OCI-M2 (cell line): ENCODE data around the gene HHAT.

ENCODE experiments used
- DNase-seq: peaks from one replicate; lab custom pipeline; 2025; ENCODE audit not compliant: unreplicated experiment; lab: John Stamatoyannopoulos, UW

The HHAT gene

DNA sequence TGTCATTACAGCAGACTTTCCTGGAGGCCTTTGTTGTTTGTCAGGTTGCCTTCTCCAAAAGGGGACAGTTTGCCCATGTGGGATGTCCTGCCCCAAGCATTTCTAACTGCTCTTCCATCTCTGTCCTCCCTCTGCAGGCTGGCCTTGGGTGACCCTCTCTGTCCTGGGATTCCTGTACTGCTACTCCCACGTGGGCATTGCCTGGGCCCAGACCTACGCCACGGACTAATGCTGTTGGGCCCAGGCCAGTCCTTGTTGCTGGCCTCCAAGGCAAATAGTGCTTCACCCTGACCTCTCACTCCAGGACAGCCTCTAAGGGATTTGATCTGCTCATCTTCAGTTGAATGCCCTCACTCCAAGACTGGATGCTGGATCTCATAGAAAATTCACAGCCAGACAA lies 345.4 kb downstream of the HHAT start:
- DNase-seq: no peak

DNA sequence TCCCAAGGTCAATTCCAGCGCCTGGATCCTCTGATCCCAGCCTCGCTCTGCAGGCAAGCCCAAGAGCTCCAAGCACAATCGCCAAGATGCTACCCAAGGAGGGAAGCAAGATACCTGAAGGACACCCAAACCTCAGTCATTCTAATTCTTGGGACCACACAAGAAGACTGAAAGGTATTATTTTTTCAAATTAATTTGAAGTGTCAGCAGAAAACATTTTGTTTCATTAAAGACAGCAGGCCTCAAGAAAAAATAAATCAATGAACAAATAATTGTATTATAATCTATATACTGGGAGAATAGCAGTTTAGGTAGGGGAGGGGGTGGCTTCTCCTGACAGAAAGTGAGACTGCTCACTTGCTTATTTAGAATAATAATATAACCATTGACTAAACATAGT lies 347.8 kb downstream of the HHAT start:
- DNase-seq: no peak

DNA sequence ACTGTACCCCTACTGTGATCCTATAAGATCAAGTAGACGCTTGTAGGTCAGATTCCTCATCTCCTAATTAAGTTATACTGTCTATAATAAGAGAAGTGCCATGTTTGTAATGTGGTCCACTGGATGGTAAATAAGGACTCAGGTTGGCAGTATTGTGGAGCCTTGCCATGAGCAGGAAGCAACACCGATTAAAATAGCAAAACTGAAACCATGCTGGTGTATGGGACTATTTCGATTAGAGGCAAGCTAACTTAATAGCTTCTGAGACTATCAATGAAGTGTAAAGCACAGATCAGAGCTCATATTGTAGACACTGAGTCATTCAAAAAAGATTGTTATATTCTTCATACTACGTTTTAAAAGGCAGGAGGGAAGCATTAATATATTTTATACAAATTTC lies 348.8 kb downstream of the HHAT start:
- DNase-seq: no peak

DNA sequence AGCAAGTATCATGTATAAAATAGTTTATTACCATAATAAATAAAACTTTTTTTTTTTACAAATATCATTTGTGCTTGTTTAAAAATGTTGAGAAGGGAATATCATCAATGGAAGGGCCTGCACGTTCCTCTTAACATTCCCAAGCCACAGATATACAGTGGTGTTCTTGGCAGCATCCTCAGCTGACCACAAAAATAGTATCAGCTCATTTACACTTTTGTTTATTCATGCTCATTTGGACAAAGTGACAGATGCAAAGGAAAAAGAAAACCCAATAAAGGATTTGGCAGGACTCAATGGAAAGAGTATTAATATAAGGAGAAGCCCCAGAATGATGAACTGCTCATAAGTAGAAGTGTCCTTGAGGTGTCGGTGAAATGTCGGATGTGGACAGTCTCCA lies 349.6 kb downstream of the HHAT start:
- DNase-seq: no peak

DNA sequence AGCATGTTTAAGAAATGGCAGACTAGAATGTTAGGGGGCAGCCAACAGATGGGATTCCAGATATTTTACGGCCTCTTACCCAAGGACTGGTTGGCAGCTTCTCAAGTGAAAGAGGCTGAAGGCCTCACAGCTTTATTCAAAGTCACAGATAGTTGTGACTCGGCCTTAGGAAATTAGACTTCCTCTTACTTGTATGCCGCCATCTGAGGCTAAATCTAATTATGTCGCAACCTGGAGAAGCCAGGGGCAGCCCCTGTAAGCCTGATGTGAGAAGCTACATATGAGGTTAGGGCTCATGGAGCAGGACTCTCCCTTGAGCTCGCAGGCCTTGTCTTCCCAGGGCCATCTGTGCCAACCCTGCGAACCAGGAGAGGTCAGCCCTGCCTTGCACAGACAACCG lies 352.5 kb downstream of the HHAT start:
- DNase-seq: no peak

DNA sequence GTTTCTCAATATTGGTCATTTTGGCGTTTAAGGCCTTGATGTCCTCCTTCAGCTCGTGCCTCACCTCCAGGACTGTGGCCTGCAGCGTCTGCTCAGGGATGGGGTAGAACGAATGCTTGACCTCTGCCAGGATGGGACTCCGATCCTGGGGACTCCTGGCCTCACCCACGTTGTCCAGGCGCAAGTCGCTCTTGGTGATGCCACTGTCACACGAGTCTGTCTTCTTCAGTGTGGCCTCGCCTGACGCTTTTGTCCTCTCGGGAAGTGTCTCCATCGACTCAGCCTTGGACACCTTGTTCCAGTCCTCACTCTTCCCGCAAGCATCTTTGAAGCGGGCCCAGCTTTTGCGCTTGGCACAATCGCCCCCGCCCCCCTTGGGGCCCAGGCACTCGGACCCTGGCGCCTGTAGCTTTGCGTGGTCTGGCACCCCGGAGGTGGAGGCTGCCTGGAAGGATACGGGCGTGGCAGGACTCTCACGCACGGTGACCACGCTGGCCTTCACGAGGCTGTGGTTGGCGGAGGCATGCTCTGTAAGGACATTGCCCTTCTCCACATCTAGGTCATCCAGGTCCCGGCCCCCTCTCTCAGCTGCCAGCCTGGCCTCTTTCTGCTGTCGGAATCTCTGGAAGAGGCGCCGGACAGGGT lies 354.8 kb downstream of the HHAT start:
- no peak for DNase-seq

DNA sequence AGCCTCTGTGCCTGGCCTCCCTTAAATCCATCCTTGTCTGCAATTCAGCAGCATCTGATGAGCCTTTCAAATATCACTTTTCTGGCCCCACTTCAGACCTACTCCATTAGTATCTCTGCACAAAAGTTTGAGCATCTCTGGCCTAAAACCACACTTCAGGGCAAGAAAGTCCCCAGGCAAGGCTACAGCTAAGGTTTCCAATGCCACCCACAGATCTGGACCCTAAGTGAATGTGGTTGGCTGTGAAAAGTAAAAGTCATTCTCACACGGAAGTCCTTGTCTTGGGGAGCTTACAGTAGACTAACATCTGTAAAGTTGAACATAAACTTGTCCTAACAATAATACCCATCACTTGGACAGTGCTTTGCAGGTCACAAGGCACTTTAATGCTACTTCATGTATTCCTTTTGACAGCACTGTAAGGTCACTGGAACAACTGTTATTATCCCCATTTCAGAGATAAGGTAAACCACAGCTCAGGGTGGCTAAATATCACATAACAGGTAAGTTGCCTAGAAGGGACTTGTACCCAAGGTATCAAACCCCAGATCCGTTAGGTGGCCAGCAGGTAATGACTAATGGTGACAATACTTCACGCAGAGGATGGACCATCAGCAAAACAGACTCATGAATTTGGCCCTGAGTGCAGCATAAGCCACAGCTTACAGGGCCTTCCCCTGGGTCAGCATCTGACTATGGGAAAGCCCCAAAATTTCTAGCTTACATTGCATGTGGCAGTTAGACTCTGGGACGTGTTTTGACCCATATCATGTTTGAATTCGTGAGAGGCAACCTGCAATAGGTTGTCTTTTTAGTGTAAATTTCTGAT lies 356.0 kb downstream of the HHAT start:
- no peak for DNase-seq

DNA sequence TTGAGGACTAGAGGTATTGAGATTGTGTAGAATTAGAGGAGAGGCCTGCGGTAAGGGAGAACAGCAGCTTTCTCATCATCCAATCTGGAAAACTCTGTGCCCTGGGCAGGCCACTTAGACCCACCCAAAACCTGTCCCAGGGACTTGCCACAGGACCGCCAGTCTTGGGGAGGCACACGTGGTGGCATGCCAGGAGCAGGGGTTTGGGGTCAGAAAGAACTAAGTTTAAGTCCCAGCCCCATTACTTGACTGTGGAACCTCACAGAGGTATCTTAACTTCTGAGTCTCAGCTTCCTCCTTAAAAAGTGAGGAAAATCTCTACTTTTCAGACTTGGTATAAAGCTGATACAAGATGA lies 356.6 kb downstream of the HHAT start:
- no peak for DNase-seq

DNA sequence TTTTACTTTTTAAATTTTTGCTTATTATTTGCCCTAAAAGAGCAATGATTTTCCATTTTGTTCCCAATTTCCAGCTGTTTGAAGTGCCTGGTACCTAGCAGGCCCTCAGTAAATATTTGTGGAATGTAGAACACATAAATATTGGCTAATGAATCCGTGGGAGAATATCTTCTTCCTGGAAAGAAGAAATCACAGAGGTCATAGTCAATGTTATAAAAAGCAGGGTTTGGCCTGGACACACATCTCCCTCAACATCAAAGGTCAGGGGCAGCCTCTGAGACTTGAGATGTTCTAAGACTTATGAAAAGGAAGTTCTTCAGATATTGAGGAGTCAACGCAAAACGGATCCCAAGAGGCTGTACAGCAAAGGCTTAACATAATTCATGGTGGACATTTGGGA lies 358.1 kb downstream of the HHAT start:
- DNase-seq: no peak

DNA sequence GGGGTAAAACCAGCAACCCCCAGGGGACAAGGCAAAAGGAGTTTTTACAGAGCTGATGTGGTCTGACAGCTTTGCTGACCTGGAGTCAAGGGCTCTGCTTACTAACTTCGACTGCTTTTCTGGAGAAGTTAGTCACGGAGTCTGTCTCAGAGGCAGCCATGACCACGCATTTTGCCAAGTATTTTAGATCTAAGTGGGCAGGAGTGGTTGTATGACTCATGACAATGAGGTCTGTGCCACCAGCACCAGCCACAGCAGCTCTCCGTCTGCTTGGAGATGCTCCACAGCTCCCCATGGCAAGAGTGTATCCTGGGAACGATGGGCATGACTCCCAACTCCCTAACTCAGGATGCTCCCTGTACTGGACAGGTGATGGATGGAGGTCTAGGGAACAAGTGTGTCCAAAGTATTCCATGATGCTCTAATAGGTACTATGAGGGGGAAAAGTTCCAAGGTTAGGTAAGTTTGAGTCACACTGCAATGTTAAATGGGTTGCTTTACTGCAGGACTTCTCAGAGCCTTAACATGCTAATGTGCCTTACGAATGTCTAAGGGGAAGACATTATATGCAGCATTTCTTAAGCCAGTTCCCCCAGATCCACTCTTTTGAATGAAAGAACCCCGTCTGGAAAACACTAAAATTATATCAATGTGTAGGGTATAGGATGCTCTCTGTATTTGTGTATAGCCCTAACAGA lies 359.0 kb downstream of the HHAT start:
- no peak for DNase-seq

DNA sequence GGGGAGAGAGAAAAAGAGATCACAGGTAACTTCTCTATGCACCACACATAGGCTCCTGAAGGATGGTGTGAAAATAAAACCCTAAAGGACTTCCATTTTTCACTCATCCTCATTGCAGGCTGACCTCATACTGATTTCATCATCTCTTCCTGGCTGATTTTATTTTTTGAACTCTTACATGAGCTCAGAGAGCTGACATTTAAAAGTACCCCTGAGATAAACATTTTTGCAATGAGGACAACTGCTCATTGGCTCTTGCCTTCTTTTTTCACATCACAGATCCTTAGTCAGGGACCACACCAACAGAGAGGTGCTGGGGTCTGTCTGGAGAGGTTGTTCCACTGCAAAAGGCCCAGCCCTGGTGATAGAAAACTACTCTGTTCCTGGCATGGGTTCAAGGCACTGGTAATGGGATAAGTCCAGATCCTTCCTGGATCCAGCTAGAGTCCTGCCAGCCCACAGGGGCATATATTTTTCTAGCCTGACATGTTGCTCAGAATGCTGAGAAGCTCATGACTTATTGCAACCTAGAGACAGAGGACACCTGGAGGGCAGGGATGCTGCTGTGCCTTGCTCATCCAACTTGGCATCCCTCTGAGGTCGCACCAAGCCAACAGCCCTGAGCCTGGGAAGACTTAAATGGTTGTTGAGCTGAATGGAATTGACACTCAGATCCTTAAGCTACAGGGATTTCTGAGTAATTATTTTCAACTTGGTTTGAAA lies 360.0 kb downstream of the HHAT start:
- no peak for DNase-seq

DNA sequence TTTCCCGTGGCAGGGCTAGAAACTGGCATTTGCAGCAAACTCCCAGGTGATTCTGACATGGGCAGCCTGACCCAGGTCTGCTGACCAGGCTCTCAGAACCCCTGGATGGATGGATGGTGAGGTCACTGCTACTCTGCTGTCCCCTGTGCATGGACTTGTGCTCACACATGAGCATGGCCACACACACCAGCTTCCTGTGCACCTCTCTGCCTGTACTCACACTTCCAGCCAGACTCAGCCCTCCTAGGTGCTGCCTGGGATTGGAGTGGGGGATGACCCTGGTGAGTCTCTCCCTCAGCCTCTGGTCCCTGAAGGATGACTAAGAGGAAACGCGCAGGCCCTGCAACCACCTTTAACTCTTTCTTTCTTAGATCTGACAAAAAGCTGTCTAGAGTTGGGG lies 361.1 kb downstream of the HHAT start:
- no peak for DNase-seq

DNA sequence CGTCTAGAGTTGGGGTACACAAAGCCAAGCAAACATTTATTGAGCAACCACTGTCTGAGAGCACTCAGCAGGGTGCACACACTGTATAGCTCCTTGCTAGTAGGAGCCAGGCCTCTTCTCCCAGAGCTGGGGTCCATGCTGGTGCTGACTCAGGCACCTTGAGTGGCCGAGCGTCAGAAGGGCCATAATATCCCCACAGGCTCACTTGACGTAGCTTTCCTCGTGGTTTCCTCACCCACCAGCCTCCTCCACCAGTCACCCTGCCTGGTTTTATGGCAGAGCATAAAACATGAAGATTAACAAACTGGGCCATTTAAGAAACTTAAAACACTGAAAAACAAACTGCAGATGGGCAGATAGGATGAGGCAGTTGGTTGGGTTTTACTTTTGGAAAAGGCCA lies 361.5 kb downstream of the HHAT start:
- no peak for DNase-seq

DNA sequence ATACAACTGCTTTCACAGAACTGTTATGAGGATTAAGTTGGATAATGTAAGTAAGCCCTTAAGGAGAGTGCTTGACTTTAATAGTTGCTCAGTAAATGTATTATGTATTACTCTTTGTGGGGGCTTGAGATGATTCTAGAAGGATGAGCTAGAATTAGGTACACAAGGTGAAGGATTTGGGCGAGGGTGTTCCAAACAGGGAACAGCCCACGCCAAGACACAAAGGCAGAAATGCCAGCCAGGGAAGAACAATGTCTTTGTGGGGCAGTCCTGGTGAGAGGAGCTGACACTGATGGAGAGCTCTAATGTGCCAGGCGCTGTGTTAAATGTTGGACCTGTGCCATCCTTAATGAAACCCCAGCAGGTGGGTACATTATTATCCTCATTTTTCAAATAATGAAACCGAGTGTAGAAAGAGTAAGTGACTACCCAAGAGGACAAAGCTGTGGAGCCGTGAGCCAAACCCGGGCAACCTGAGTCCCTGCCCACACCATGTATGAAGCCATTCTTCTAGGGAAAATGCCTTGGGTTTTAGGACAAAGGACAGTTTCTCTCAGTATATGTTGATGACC lies 362.4 kb downstream of the HHAT start:
- DNase-seq: no peak

DNA sequence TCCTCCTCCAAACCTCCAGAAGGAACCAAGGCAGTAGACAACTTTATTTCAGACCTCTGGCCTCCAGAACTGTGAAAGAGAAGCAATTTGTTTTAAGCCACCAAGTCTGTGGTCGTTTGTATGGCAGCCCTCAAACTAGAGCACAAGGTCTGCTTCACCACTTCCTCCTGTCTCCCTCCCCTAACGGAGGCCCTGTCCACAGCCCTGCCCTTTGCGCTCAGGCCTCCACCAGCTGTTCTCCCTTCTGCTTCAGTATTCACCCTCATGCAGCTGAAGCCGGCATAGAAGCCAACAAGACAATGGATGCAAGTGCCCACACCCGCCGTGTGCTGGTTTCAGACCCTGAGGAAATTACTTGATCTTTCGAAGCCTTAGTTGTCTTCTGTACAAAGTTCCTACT lies 364.1 kb downstream of the HHAT start:
- no peak for DNase-seq

DNA sequence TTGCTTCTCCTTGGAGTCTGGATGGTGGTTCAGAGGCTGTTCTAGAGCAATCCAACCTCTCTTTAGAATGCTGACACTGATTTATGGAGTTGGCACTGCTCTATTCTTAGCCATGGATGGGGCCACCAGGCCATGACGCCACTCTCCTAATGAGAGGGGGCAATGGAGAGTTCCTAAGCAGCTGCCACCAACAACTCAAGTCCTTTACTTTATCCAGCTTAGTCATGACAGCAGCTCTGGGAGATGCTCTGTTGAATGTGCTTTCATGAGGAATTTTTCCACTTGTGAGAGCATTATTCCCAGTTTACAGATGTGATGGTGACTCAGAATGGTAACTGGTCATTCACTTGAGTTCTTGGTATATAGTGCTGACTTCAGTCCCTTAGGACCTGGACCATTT lies 366.3 kb downstream of the HHAT start:
- no peak for DNase-seq

DNA sequence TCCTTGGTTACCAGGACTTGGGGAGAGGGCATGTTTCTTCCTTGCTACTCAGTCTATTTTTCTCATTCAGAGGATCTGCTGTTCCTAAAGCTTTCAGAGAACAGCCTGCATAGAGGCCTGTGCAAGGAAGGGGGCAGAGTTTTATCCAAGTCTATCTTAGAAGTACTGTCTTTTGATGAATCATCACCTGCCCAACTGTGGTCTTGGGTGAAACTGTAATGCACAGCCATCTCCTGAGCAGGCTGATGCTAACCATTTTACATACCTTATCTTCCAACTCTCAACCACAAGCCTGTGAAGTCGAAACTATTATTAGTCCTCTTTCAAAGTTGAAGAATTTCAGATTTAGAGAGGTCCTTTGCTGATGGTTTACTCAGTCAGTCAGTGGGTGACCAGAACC lies 368.0 kb downstream of the HHAT start:
- DNase-seq: no peak

DNA sequence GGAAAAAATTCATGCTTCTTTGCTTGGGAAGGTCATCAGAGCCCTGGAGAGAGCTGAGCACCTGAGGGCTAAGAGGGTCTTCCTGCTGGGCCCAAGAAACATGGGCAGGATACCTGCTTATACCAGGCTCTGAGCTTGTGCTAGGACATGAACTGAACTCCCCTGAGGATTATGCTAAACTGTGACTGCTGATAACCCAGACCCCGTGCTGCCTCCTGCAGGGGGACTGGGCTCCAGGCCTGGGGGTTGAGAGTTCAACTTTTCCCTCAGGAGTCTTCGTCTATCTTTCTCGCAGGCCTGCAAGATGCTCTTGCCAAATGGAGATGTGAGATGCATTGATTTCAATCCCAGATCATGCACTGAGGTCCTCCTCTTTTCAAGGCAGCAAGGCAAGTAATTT lies 368.5 kb downstream of the HHAT start:
- no peak for DNase-seq

DNA sequence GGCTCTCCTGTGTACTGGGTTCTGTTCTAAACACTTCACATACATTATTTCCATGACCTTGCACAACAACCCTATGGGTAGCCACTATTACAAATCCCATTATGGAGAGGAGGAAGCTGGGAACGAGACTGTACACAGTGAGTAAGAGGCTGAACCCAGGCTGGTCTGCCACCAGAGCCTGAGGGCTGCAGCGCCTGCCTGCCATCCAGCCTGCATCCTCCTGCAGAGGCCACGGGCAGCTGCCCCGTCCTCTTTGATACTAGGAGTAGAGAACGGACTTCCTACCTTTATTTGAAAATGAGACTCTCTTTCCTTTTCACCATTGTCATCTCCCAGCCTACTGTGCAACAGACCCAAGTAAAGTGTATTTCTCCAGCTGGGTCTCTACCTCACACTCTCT lies 370.0 kb downstream of the HHAT start:
- no peak for DNase-seq

DNA sequence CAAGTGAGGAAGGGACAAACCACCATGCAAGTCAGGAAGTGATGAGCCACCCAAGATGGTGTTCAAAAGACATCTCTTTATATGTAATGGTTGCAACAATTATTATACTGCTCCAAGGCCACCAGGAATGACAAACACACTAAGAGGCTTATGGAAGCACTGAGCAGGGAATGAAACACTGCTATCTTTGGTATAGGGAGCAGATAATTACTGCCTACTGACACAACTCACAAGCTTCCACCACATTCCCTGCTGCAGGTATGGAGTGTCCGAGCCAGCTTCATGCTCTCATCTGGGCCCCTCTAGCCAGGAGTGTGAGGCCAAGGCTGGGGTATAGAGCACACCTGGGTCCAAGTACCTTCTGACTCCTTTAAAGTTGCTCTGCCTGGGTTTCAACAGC lies 371.4 kb downstream of the HHAT start:
- DNase-seq: no peak

DNA sequence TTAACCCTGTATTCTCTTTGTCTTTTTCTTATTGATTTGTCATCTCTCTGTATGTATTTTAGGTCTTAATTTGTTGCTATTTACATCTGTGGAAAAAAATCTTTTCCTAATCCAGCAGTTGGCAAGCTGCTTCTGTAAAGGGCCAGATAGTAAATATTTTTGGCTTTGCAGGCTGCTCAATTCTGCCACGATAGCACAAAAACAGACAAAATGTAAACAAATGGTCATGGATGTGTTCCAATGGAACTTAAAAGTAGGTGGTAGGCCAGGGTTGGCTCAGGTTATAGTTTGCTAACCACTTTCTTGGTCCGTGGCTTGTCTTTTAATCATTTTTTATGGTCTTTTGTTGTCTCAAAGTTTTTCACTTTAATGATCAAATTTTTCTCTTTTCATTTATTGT lies 371.8 kb downstream of the HHAT start:
- DNase-seq: no peak
